Spleen (tissue), 11 donors: Measurements from ENCODE around the gene APOC4. TPM values are rescaled to one million over a fixed set of nuclear protein-coding genes. Genes with fewer than 3 reads are reported as not detected.

Source experiments
- DNase-seq: peaks from one replicate; pipeline ENCODE4 v3.0.0-alpha.2; 2020
- H3K27ac ChIP-seq, 8 donors: fragments of 200-600 bp; sonication (generic) in 7 of 8; 1 replicate in 4 of 8; 2 replicates in 4 of 8; pipeline versions ENCODE4 v1.5.0 to v1.8.0; 2016 to 2021; ENCODE audit warnings: inconsistent platforms in 4 of 8, mild to moderate bottlenecking in 4 of 8, moderate library complexity in 1 of 8
- H3K27me3 ChIP-seq, 7 donors: fragments of 200-600 bp; sonication (generic) in 6 of 7; replicated peaks in 1 of 7; 1 replicate in 4 of 7; 2 replicates in 3 of 7; pipeline versions ENCODE4 v1.5.0 to v1.8.0; 2016 to 2021; ENCODE audit warnings: inconsistent platforms in 3 of 7, mild to moderate bottlenecking in 1 of 7
- H3K36me3 ChIP-seq, 6 donors: fragments of 200-600 bp; sonication (generic) in 5 of 6; 1 replicate in 4 of 6; 2 replicates in 2 of 6; pipeline versions ENCODE4 v1.5.0 to v1.8.0; 2016 to 2021; ENCODE audit warnings: inconsistent platforms in 2 of 6
- H3K4me1 ChIP-seq, 6 donors: fragments of 200-600 bp; sonication (generic) in 5 of 6; 1 replicate in 3 of 6; 2 replicates in 3 of 6; pipeline versions ENCODE4 v1.5.0 to v1.8.0; 2016 to 2021; ENCODE audit warnings: inconsistent platforms in 3 of 6
- H3K4me3 ChIP-seq, 8 donors: fragments of 200-600 bp; sonication (generic) in 7 of 8; 1 replicate in 4 of 8; 2 replicates in 4 of 8; pipeline versions ENCODE4 v1.5.0 to v1.8.0; 2016 to 2021; ENCODE audit warnings: inconsistent platforms in 4 of 8, mild to moderate bottlenecking in 4 of 8, moderate library complexity in 2 of 8
- H3K9me3 ChIP-seq, 8 donors: fragments of 200-600 bp; sonication (generic) in 7 of 8; 1 replicate in 4 of 8; 2 replicates in 4 of 8; pipeline versions ENCODE4 v1.5.0 to v1.8.0; 2016 to 2021; ENCODE audit warnings: inconsistent platforms in 4 of 8
- POLR2A ChIP-seq, 3 donors: fragments of 450-650 bp; IDR thresholded peaks; one replicate each; pipeline ENCODE4 v1.5.1; 2017; ENCODE audit warnings: antibody characterized with exemption in 3 of 3, mild to moderate bottlenecking in 1 of 3
- POLR2AphosphoS5 ChIP-seq, 3 donors: sonication (generic); formaldehyde crosslinking; IDR thresholded peaks; one replicate each; pipeline ENCODE4 v1.5.1; 2017; ENCODE audit warnings: antibody characterized with exemption in 3 of 3
- WGBS, 5 donors: extraction: QIAGEN DNeasy Blood & Tissue Kit in 3 of 5; methylation state at CpG; one replicate each; pipeline versions ENCODE4 v1.1.5 to v1.1.7; 2013 to 2018; 5-methylcytosine and 5-hydroxymethylcytosine counted together
- intact Hi-C: fragments of 100-400 bp; cut with DNase I; formaldehyde crosslinking; loops from one replicate; pipeline ENCODE4 v1.15.0; 2023; ENCODE audit warnings: low total_unique reads
- polyA plus RNA-seq, 3 donors: library from polyadenylated mRNA; stranded (reverse); fragments of 200-250 nt; gene quantifications; one replicate each; pipeline ENCODE4 v1.2.1, GENCODE V29; 2013
- total RNA-seq, 7 donors: library from RNA; depleted of rRNA in 3 of 7; stranded (reverse); fragments of >200 nt in 3 of 7; fragmentation: NEBNext Ultra II Directional in 4 of 7; extraction: Animal tissue kit (Norgen Biotek cat#: 25700) in 4 of 7; gene quantifications; one replicate each; pipeline versions ENCODE4 v1.1.0 to v1.2.1, GENCODE V29; 2016 to 2021
- TF ChIP-seq, protein P1 (sequence below), 11 experiments: fragments of 200-600 bp in 7 of 11; fragments of 450-650 bp in 4 of 11; sonication (generic) in 4 of 11; IDR thresholded peaks in 8 of 11; conservative IDR thresholded peaks in 3 of 11; 1 replicate in 7 of 11; 2 replicates in 4 of 11; pipeline versions ENCODE4 v1.4.0 to v1.8.0; 2016 to 2021; ENCODE audit warnings: antibody characterized with exemption in 11 of 11, inconsistent platforms in 4 of 11, mild to moderate bottlenecking in 1 of 11
- donor health status: healthy with polysubstance abuse.
- donor health status: DM: no; HTN: no; CAD: no; lungs with moderate emphysema.
- donor health status: DM: no; HTN: no; CAD: no.
- donor health status: Bipolar disorder and iron deficiency.
- donor health status: healthy.
- donor health status: DM: no; HTN: no; CAD: no.
- donor health status: DM: yes; HTN: yes; CAD: no.

Gene APOC4
- total and polyA plus RNA-seq, 10 donors: 0.24 to 0.42 (median 0.32) TPM; not detected in 7

GRCh38 chr19:44948237-44948636, 6.2 kb downstream of the APOC4 start:
- H3K4me1 ChIP-seq: peaks cover 0 to 27% (median 16%) of the 10 kb centered on the region in 6 donors
- H3K4me3 ChIP-seq: no peak overlapping the region
- no peak for TF ChIP-seq POLR2A (IDR thresholded peaks at IDR 0.05)
- no peak for TF ChIP-seq POLR2AphosphoS5 (IDR thresholded peaks at IDR 0.05)
- TF ChIP-seq, protein P1, sequence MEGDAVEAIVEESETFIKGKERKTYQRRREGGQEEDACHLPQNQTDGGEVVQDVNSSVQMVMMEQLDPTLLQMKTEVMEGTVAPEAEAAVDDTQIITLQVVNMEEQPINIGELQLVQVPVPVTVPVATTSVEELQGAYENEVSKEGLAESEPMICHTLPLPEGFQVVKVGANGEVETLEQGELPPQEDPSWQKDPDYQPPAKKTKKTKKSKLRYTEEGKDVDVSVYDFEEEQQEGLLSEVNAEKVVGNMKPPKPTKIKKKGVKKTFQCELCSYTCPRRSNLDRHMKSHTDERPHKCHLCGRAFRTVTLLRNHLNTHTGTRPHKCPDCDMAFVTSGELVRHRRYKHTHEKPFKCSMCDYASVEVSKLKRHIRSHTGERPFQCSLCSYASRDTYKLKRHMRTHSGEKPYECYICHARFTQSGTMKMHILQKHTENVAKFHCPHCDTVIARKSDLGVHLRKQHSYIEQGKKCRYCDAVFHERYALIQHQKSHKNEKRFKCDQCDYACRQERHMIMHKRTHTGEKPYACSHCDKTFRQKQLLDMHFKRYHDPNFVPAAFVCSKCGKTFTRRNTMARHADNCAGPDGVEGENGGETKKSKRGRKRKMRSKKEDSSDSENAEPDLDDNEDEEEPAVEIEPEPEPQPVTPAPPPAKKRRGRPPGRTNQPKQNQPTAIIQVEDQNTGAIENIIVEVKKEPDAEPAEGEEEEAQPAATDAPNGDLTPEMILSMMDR (IDR thresholded peaks at IDR 0.05 in 8 of 11, conservative IDR thresholded peaks at IDR 0.05 in 3 of 11): no peak
- 62 to 85% (median 83%) methylated on average over 5 of the region's 5 CpGs for WGBS, 5 donors
- no peaks in the 10 kb centered on the region for H3K9me3 ChIP-seq
- DNase-seq: no peak
- intact Hi-C loops: no loop called here
- no peaks in the 10 kb centered on the region for H3K27me3 ChIP-seq
- H3K36me3 ChIP-seq: peaks cover 0 to 19% (median 13%) of the 10 kb centered on the region in 6 donors
- no peak overlapping the region for H3K27ac ChIP-seq

GRCh38 chr19:44948763-44949374, 6.8 kb downstream of the APOC4 start:
- no peak for DNase-seq
- TF ChIP-seq POLR2AphosphoS5 (IDR thresholded peaks at IDR 0.05) (no peak), POLR2A (IDR thresholded peaks at IDR 0.05) (no peak)
- TF ChIP-seq, protein P1 (IDR thresholded peaks at IDR 0.05 in 8 of 11, conservative IDR thresholded peaks at IDR 0.05 in 3 of 11): no peak
- H3K27ac ChIP-seq: no peak overlapping the region
- H3K27me3 ChIP-seq: no peaks in the 10 kb centered on the region
- H3K36me3 ChIP-seq: peaks cover 0 to 19% (median 13%) of the 10 kb centered on the region in 6 donors
- H3K4me3 ChIP-seq: no peak overlapping the region
- peaks cover 0 to 28% (median 16%) of the 10 kb centered on the region in 6 donors for H3K4me1 ChIP-seq
- WGBS, 5 donors: 89 to 100% (median 91%) methylated on average over 4 to 5 of the region's 5 CpGs
- intact Hi-C loops: no loop called here
- no peaks in the 10 kb centered on the region for H3K9me3 ChIP-seq

DNA sequence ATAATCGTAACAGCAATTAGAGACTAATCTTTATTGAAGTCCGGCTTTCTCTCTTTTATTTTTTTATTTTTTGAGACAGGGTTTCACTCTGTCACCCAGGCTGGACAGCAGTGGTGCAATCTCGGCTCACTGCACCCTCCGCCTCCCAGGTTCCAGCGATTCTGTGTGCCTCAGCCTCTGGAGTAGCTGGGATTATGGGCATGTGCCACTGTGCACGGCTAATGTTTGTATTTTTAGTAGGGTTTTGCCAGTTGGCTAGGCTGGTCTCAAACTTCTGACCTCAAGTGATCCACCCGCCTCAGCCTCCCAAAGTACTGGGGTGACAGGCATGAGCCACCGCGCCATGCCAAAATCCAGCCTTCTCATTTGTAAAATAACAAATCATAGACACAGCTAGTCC, 7.5 kb downstream of the APOC4 start:
- DNase-seq: no peak
- 80 to 97% (median 94%) methylated on average over 7 to 9 of the region's 9 CpGs for WGBS, 5 donors
- Histone ChIP-seq H3K27me3 (no peaks in the 10 kb centered on the region), H3K27ac (no peak overlapping the region), H3K4me3 (no peak overlapping the region), H3K9me3 (no peaks in the 10 kb centered on the region), H3K36me3 (peaks cover 0 to 19% (median 13%) of the 10 kb centered on the region in 6 donors), H3K4me1 (peaks cover 5 to 30% (median 21%) of the 10 kb centered on the region in 6 donors)
- intact Hi-C loops: no loop called here
- TF ChIP-seq, protein P1 (IDR thresholded peaks at IDR 0.05 in 8 of 11, conservative IDR thresholded peaks at IDR 0.05 in 3 of 11): no peak
- TF ChIP-seq POLR2AphosphoS5 (IDR thresholded peaks at IDR 0.05) (no peak), POLR2A (IDR thresholded peaks at IDR 0.05) (no peak)
